ENCODE data around the gene UBE2E3.
"Not testable (repeated sequence)": the region's sequence is repeated elsewhere in the genome, so short reads cannot be mapped to it uniquely, and the experiment has no call there.

UBE2E3 gene

GRCh38 chr2:181036848-181037603, 56.6 kb downstream of the UBE2E3 start:
- DNase-seq, result no peak

GRCh38 chr2:181037922-181038321, 57.5 kb downstream of the UBE2E3 start:
- no peak for DNase-seq

GRCh38 chr2:181038796-181039195, 58.4 kb downstream of the UBE2E3 start:
- DNase-seq, result no peak

GRCh38 chr2:181040839-181041238, 60.4 kb downstream of the UBE2E3 start:
- DNase-seq, result not testable (repeated sequence)

GRCh38 chr2:181041661-181042060, 61.3 kb downstream of the UBE2E3 start:
- no peak for DNase-seq

- DNase-seq, result no peak
Measured at GRCh38 chr2:181042706-181043105, 62.3 kb downstream of the UBE2E3 start.

- DNase-seq, result no peak
Measured at GRCh38 chr2:181046833-181047232, 66.4 kb downstream of the UBE2E3 start.

GRCh38 chr2:181047829-181048228, 67.4 kb downstream of the UBE2E3 start:
- DNase-seq, result no peak

- no peak for DNase-seq
Measured at GRCh38 chr2:181051861-181052522, 71.6 kb downstream of the UBE2E3 start.

GRCh38 chr2:181052523-181052891, 72.1 kb downstream of the UBE2E3 start:
- no peak for DNase-seq

- no peak for DNase-seq
Measured at GRCh38 chr2:181054256-181054655, 73.9 kb downstream of the UBE2E3 start.

- DNase-seq, result no peak
Measured at GRCh38 chr2:181054843-181055242, 74.4 kb downstream of the UBE2E3 start.

- no peak for DNase-seq
Measured at GRCh38 chr2:181058378-181059269, 78.2 kb downstream of the UBE2E3 start.

GRCh38 chr2:181063696-181064095, 83.3 kb downstream of the UBE2E3 start:
- no peak for DNase-seq

- no peak for DNase-seq
Measured at GRCh38 chr2:181065458-181065857, 85.1 kb downstream of the UBE2E3 start.

- DNase-seq, result no peak
Measured at GRCh38 chr2:181066333-181066732, 85.9 kb downstream of the UBE2E3 start.

- DNase-seq, result no peak
Measured at GRCh38 chr2:181070119-181070835, 89.9 kb downstream of the UBE2E3 start.

GRCh38 chr2:181070836-181071200, 90.4 kb downstream of the UBE2E3 start:
- no peak for DNase-seq

- no peak for DNase-seq
Measured at GRCh38 chr2:181072486-181073235, 92.3 kb downstream of the UBE2E3 start.

GRCh38 chr2:181073896-181074295, 93.5 kb downstream of the UBE2E3 start:
- no peak for DNase-seq

GRCh38 chr2:181074457-181074856, 94.1 kb downstream of the UBE2E3 start:
- no peak for DNase-seq

- no peak for DNase-seq
Measured at GRCh38 chr2:181076658-181077057, 96.3 kb downstream of the UBE2E3 start.
